ENCODE results near the gene PABPN1. TPM values are rescaled to one million over a fixed set of nuclear protein-coding genes. Genes with fewer than 3 reads are reported as not detected.
A peak's percentile ranks its signal among the peaks of the same experiment; 100 is the strongest.

Gene PABPN1
- total and polyA plus RNA-seq, 2 of the 13 experiments (the other 11 are each of a cell fraction or from before 2014, with no cell fraction given) = 233 to 524 TPM

DNA sequence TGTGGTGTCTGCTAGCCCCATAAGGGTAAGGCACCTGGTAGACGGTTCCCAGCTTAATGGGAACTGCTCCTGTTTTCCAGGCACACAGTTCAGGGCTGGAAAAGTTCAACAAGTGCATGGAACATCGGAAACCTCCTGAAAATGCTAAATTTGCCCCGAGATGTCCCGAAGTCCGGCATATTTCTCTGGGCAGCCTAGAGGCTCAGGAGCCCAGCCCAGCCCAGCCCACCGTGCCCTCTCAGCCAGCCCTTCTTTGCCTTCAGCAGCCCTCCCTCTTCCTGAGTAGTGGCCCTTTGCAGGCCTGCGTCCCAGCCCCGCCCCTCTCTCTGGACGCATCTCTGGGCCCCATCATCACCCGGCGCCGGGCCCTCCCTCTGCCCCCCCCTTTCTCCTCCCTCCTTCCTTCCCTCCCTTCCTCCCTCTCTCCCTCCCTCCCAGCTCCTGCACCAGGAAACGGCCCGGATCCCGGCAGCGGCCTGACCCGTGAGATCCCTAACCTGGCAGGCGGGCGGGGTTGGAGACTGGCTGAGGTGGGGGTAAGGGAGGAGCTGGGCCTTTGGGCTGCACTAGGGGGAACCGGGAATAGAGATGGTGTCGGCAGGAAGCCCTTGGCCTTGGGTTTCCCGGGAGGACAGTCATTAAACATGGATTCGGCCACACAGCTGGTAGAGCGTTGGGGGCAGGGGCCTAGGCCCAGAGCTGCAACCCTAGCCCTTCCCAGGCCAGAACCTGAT, 14.7 kb upstream of the PABPN1 start, which contains the start of gene BCL2L2 (continued):
- TF ChIP-seq CSRNP2 (CRISPR knock-in tag; conservative IDR thresholded peaks at IDR 0.05; ENCODE audit: low read depth) (no peak), ZNF629 (CRISPR knock-in tag; conservative IDR thresholded peaks at IDR 0.05) (no peak), KDM1A (CRISPR knock-in tag; IDR thresholded peaks at IDR 0.05) (peak; percentile 60; the same call in 1 of the 2 replicates), TGIF2 (CRISPR knock-in tag; IDR thresholded peaks at IDR 0.05) (peak; percentile 56; the same call in 1 of the 2 replicates), MYNN (CRISPR knock-in tag; IDR thresholded peaks at IDR 0.05; ENCODE audit: low read depth) (no peak), GFI1 (CRISPR knock-in tag; IDR thresholded peaks at IDR 0.05; ENCODE audit: borderline replicate concordance) (no peak), NAIF1 (CRISPR knock-in tag; IDR thresholded peaks at IDR 0.05; ENCODE audit: borderline replicate concordance) (no peak), NCOA1 (CRISPR knock-in tag; IDR thresholded peaks at IDR 0.05) (no peak), ZBTB39 (CRISPR knock-in tag; IDR thresholded peaks at IDR 0.05) (no peak), HNRNPUL1 (IDR thresholded peaks at IDR 0.05; ENCODE audit: low read depth, low read length) (no peak), ASH2L (IDR thresholded peaks at IDR 0.05; ENCODE audit: insufficient read length, low read depth, low read length) (peak; percentile 97), NPAS2 (CRISPR knock-in tag; IDR thresholded peaks at IDR 0.05; ENCODE audit: borderline replicate concordance) (no peak), POLR2A (IDR thresholded peaks at IDR 0.05; ENCODE audit: insufficient read depth in 1 of 2, low read depth in 2 of 2, low read length in 2 of 2) (peak in 1 of 2 experiments; percentile 90; a peak in 2 of 4 replicates), SP5 (CRISPR knock-in tag; IDR thresholded peaks at IDR 0.05; ENCODE audit: borderline replicate concordance, low read depth) (peak; percentile 94), ZNF800 (CRISPR knock-in tag; IDR thresholded peaks at IDR 0.05) (peak; percentile 54; the same call in 1 of the 2 replicates), CENPX (CRISPR knock-in tag; IDR thresholded peaks at IDR 0.05) (no peak), POLR2AphosphoS2 (IDR thresholded peaks at IDR 0.05; ENCODE audit: low read depth, low read length) (0 out of 2 replicates have a peak, but pooled peaks have one; percentile 38), NR2F1 (CRISPR knock-in tag; IDR thresholded peaks at IDR 0.05) (peak; percentile 13 to 37; a peak in 1 of 4 replicates), ZFP37 (CRISPR knock-in tag; IDR thresholded peaks at IDR 0.05; ENCODE audit: borderline replicate concordance) (peak; percentile 93), ZNF841 (CRISPR knock-in tag; IDR thresholded peaks at IDR 0.05; ENCODE audit: borderline replicate concordance) (no peak), PCBP2 (optimal IDR thresholded peaks at IDR 0.05; ENCODE audit: low read depth, low read length, poor library complexity, severe bottlenecking) (peak; percentile 100), HBP1 (CRISPR knock-in tag; IDR thresholded peaks at IDR 0.05; ENCODE audit: low read depth) (peak; percentile 92)
- TF ChIP-seq, protein P1, sequence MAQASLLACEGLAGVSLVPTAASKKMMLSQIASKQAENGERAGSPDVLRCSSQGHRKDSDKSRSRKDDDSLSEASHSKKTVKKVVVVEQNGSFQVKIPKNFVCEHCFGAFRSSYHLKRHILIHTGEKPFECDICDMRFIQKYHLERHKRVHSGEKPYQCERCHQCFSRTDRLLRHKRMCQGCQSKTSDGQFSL (CRISPR knock-in tag; IDR thresholded peaks at IDR 0.05) = peak; percentile 99
